ENCODE results near the gene TRDN. TPM values are rescaled to one million over a fixed set of nuclear protein-coding genes. Genes with fewer than 3 reads are reported as not detected.

Gene TRDN
- total RNA-seq, 1 experiment from 2014 or later, result 39.8 TPM

DNA sequence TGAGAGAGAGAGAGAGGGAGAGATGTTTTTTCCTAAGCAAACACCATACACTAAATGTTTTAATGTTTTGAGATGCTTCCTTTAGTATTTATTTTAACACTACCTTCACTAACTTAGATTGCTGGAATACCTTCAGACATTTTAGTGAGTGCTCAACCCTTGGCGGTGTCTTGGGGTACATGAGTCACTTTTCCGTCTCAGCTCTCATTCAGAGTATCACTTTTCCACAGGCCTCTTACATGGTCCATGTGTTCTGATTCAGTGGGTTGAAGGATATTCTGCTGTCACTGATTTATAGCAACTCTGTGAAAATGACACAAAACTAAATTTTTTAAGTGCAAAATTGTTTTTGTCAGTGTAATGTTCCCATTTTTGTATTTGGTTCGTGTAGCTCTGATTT is 422.8 kb downstream of the TRDN start:
- no peaks in the 10 kb centered on the region for H3K36me3 Mint-ChIP-seq
- no peak for DNase-seq (ENCODE audit: low spot score)
- TF ChIP-seq ETV6 (CRISPR knock-in tag; IDR thresholded peaks at IDR 0.05) (no peak), EMX1 (CRISPR knock-in tag; IDR thresholded peaks at IDR 0.05) (no peak), ZNF138 (CRISPR knock-in tag; conservative IDR thresholded peaks at IDR 0.05) (no peak), TP53 (CRISPR knock-in tag; IDR thresholded peaks at IDR 0.05) (no peak), ZNF121 (CRISPR knock-in tag; IDR thresholded peaks at IDR 0.05) (no peak), ZNF232 (CRISPR knock-in tag; IDR thresholded peaks at IDR 0.05) (no peak), JUN (CRISPR knock-in tag; IDR thresholded peaks at IDR 0.05) (no peak)
- TF ChIP-seq, protein P1, sequence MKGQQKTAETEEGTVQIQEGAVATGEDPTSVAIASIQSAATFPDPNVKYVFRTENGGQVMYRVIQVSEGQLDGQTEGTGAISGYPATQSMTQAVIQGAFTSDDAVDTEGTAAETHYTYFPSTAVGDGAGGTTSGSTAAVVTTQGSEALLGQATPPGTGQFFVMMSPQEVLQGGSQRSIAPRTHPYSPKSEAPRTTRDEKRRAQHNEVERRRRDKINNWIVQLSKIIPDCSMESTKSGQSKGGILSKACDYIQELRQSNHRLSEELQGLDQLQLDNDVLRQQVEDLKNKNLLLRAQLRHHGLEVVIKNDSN (CRISPR knock-in tag; IDR thresholded peaks at IDR 0.05), result no peak
- TF ChIP-seq, protein P2, sequence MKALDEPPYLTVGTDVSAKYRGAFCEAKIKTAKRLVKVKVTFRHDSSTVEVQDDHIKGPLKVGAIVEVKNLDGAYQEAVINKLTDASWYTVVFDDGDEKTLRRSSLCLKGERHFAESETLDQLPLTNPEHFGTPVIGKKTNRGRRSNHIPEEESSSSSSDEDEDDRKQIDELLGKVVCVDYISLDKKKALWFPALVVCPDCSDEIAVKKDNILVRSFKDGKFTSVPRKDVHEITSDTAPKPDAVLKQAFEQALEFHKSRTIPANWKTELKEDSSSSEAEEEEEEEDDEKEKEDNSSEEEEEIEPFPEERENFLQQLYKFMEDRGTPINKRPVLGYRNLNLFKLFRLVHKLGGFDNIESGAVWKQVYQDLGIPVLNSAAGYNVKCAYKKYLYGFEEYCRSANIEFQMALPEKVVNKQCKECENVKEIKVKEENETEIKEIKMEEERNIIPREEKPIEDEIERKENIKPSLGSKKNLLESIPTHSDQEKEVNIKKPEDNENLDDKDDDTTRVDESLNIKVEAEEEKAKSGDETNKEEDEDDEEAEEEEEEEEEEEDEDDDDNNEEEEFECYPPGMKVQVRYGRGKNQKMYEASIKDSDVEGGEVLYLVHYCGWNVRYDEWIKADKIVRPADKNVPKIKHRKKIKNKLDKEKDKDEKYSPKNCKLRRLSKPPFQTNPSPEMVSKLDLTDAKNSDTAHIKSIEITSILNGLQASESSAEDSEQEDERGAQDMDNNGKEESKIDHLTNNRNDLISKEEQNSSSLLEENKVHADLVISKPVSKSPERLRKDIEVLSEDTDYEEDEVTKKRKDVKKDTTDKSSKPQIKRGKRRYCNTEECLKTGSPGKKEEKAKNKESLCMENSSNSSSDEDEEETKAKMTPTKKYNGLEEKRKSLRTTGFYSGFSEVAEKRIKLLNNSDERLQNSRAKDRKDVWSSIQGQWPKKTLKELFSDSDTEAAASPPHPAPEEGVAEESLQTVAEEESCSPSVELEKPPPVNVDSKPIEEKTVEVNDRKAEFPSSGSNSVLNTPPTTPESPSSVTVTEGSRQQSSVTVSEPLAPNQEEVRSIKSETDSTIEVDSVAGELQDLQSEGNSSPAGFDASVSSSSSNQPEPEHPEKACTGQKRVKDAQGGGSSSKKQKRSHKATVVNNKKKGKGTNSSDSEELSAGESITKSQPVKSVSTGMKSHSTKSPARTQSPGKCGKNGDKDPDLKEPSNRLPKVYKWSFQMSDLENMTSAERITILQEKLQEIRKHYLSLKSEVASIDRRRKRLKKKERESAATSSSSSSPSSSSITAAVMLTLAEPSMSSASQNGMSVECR (CRISPR knock-in tag; IDR thresholded peaks at IDR 0.05; ENCODE audit: borderline replicate concordance), result no peak
- TF ChIP-seq, protein P3, sequence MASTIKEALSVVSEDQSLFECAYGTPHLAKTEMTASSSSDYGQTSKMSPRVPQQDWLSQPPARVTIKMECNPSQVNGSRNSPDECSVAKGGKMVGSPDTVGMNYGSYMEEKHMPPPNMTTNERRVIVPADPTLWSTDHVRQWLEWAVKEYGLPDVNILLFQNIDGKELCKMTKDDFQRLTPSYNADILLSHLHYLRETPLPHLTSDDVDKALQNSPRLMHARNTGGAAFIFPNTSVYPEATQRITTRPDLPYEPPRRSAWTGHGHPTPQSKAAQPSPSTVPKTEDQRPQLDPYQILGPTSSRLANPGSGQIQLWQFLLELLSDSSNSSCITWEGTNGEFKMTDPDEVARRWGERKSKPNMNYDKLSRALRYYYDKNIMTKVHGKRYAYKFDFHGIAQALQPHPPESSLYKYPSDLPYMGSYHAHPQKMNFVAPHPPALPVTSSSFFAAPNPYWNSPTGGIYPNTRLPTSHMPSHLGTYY (CRISPR knock-in tag; IDR thresholded peaks at IDR 0.05), result no peak
- peaks cover 22% of the 10 kb centered on the region for H3K4me1 Mint-ChIP-seq
- ChIA-PET CTCF (no interaction called here), POLR2A (no interaction called here)
- no peaks in the 10 kb centered on the region for H3K27me3 Mint-ChIP-seq (ENCODE audit: low read depth)
- H3K27ac Mint-ChIP-seq, result no peak overlapping the region
- no peak for ATAC-seq
- H3K4me3 Mint-ChIP-seq, result no peak overlapping the region
- H3K9me3 Mint-ChIP-seq, result no peaks in the 10 kb centered on the region

DNA sequence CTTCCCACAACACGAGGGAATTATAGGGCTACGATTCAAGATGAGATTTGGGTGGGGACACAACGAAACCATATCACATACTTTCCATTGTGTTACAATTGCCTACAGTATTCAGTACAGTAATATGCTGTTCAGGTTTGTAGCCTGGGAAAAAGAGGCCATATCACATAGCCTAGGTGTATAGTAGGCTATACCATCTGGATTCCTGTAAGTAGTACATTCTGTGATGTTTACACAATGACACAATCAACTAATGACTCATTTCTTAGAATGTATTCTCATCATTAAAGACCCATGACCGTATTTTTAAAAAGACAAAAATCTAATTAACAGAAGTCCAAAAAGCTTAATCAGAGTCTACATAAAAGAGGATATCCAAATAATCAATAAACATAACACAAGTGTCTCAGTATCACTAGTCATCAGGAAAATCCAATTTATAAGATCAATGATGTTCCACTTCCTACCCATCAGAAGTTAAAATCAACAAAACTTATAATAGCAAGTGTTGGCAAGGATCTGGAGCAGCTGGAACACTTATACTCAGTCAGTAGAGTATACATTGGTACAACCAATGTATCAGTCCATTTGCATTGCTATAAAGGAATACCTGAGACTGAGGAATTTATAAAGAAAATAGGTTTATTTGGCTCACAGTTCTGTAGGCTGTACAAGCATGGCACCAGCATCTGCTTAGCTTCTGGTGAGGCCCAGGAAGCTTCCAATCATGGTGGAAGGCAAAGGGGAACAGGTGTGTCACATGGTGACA is 424.8 kb downstream of the TRDN start:
- H3K36me3 Mint-ChIP-seq, result no peaks in the 10 kb centered on the region
- H3K4me3 Mint-ChIP-seq, result no peak overlapping the region
- ChIA-PET CTCF (no interaction called here), POLR2A (no interaction called here)
- H3K4me1 Mint-ChIP-seq, result peaks cover 22% of the 10 kb centered on the region
- H3K9me3 Mint-ChIP-seq, result no peaks in the 10 kb centered on the region
- no peak overlapping the region for H3K27ac Mint-ChIP-seq
- no peaks in the 10 kb centered on the region for H3K27me3 Mint-ChIP-seq (ENCODE audit: low read depth)
- ATAC-seq, result no peak
- no peak for DNase-seq (ENCODE audit: low spot score)
- TF ChIP-seq, protein P2 (CRISPR knock-in tag; IDR thresholded peaks at IDR 0.05; ENCODE audit: borderline replicate concordance), result no peak
- TF ChIP-seq RELA (CRISPR knock-in tag; IDR thresholded peaks at IDR 0.05; ENCODE audit: borderline replicate concordance) (no peak), OVOL2 (CRISPR knock-in tag; IDR thresholded peaks at IDR 0.05; ENCODE audit: borderline replicate concordance) (no peak), GABPB1 (CRISPR knock-in tag; IDR thresholded peaks at IDR 0.05) (no peak), GTF2I (CRISPR knock-in tag; conservative IDR thresholded peaks at IDR 0.05) (no peak), TEAD4 (CRISPR knock-in tag; IDR thresholded peaks at IDR 0.05) (no peak)
- TF ChIP-seq, protein P4, sequence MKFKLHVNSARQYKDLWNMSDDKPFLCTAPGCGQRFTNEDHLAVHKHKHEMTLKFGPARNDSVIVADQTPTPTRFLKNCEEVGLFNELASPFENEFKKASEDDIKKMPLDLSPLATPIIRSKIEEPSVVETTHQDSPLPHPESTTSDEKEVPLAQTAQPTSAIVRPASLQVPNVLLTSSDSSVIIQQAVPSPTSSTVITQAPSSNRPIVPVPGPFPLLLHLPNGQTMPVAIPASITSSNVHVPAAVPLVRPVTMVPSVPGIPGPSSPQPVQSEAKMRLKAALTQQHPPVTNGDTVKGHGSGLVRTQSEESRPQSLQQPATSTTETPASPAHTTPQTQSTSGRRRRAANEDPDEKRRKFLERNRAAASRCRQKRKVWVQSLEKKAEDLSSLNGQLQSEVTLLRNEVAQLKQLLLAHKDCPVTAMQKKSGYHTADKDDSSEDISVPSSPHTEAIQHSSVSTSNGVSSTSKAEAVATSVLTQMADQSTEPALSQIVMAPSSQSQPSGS (CRISPR knock-in tag; IDR thresholded peaks at IDR 0.05; ENCODE audit: borderline replicate concordance, low read depth), result no peak
- TF ChIP-seq, protein P5, sequence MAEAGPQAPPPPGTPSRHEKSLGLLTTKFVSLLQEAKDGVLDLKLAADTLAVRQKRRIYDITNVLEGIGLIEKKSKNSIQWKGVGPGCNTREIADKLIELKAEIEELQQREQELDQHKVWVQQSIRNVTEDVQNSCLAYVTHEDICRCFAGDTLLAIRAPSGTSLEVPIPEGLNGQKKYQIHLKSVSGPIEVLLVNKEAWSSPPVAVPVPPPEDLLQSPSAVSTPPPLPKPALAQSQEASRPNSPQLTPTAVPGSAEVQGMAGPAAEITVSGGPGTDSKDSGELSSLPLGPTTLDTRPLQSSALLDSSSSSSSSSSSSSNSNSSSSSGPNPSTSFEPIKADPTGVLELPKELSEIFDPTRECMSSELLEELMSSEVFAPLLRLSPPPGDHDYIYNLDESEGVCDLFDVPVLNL (CRISPR knock-in tag; IDR thresholded peaks at IDR 0.05; ENCODE audit: borderline replicate concordance, low read depth), result no peak
